Measurements from ENCODE around the gene RBPJ. TPM values are rescaled to one million over a fixed set of nuclear protein-coding genes. Genes with fewer than 3 reads are reported as not detected.

Gene RBPJ
- polyA plus RNA-seq, 1 donor from 2014 or later: 89.8 TPM

DNA sequence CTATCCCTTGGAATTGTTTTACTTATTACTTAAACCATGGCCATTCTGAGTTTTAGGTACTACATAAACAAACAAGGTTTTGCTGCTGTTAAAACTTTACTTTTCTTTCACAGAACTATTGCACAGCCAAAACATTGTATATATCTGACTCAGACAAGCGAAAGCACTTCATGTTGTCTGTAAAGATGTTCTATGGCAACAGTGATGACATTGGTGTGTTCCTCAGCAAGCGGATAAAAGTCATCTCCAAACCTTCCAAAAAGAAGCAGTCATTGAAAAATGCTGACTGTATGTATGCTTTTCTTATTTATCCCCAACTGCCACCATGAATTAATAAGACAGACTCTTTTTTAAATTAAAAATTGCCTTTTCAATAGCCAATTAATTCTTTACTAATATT, 99.6 kb downstream of the RBPJ start:
- Histone ChIP-seq H3K79me2 (replicated peaks; ENCODE audit: insufficient read depth, low read length) (no peaks in the 10 kb centered on the region), H3K27ac (ENCODE audit: low read length) (no peak overlapping the region), H2AFZ (ENCODE audit: low read depth, low read length) (no peak overlapping the region), H3K9me2 (ENCODE audit: insufficient read depth, low read length) (no peaks in the 10 kb centered on the region), H3F3A (ENCODE audit: insufficient read depth, low read length, poor library complexity, severe bottlenecking) (no peaks in the 10 kb centered on the region), H3K36me3 (ENCODE audit: insufficient read depth, low read length) (no peaks in the 10 kb centered on the region), H4K20me1 (ENCODE audit: insufficient read depth) (no peaks in the 10 kb centered on the region), H3K4me3 (ENCODE audit: low read length) (no peak overlapping the region), H3K27me3 (ENCODE audit: insufficient read depth, low read depth, low read length) (no peaks in the 10 kb centered on the region), H3K9me3 (ENCODE audit: low read length) (no peaks in the 10 kb centered on the region), H3K4me2 (ENCODE audit: low read length) (no peak overlapping the region), H3K9ac (ENCODE audit: low read length) (no peak overlapping the region)
- TF ChIP-seq MXI1 (conservative IDR thresholded peaks at IDR 0.05; ENCODE audit: poor library complexity, severe bottlenecking) (no peak), EZH2 (IDR thresholded peaks at IDR 0.05; ENCODE audit: borderline replicate concordance, insufficient read depth, low read length, poor library complexity, severe bottlenecking) (no peak), POLR2AphosphoS5 (IDR thresholded peaks at IDR 0.05) (no peak), SMC3 (conservative IDR thresholded peaks at IDR 0.05; ENCODE audit: poor library complexity) (no peak), RAD21 (conservative IDR thresholded peaks at IDR 0.05) (no peak), CTCF (IDR thresholded peaks at IDR 0.05; ENCODE audit: poor library complexity, severe bottlenecking) (no peak), EP300 (conservative IDR thresholded peaks at IDR 0.05; ENCODE audit: poor library complexity, severe bottlenecking) (no peak), TAF1 (IDR thresholded peaks at IDR 0.05; ENCODE audit: low read depth) (no peak)
- TF ChIP-seq, protein P1, sequence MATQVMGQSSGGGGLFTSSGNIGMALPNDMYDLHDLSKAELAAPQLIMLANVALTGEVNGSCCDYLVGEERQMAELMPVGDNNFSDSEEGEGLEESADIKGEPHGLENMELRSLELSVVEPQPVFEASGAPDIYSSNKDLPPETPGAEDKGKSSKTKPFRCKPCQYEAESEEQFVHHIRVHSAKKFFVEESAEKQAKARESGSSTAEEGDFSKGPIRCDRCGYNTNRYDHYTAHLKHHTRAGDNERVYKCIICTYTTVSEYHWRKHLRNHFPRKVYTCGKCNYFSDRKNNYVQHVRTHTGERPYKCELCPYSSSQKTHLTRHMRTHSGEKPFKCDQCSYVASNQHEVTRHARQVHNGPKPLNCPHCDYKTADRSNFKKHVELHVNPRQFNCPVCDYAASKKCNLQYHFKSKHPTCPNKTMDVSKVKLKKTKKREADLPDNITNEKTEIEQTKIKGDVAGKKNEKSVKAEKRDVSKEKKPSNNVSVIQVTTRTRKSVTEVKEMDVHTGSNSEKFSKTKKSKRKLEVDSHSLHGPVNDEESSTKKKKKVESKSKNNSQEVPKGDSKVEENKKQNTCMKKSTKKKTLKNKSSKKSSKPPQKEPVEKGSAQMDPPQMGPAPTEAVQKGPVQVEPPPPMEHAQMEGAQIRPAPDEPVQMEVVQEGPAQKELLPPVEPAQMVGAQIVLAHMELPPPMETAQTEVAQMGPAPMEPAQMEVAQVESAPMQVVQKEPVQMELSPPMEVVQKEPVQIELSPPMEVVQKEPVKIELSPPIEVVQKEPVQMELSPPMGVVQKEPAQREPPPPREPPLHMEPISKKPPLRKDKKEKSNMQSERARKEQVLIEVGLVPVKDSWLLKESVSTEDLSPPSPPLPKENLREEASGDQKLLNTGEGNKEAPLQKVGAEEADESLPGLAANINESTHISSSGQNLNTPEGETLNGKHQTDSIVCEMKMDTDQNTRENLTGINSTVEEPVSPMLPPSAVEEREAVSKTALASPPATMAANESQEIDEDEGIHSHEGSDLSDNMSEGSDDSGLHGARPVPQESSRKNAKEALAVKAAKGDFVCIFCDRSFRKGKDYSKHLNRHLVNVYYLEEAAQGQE (IDR thresholded peaks at IDR 0.05; ENCODE audit: borderline replicate concordance): no peak

DNA sequence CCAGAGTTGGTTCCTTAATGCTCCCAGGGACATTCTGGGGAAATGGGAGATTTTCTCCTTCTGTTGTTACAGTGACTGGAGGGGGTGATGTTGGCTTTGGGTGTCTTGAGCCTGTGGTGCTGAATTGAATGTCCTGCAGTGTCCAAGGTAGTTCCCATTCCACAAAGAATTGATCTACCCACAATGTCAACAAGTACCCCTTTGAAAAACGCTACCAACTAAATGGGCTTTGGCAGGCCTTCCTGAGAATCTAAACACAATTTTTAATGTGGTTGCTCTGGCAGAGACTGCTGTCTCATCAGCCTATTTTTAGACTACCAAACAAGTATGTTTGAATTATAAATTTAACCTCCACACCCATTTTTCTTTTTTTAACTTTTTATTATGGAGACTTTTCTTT, 100.1 kb downstream of the RBPJ start:
- H3K9me2 ChIP-seq (ENCODE audit: insufficient read depth, low read length): no peaks in the 10 kb centered on the region

More for the DNA sequence above, 100.1 kb downstream of the RBPJ start:
- Histone ChIP-seq H3K36me3 (ENCODE audit: insufficient read depth, low read length) (no peaks in the 10 kb centered on the region), H3K79me2 (replicated peaks; ENCODE audit: insufficient read depth, low read length) (no peaks in the 10 kb centered on the region), H3K4me2 (ENCODE audit: low read length) (no peak overlapping the region), H3K9me3 (ENCODE audit: low read length) (no peaks in the 10 kb centered on the region), H4K20me1 (ENCODE audit: insufficient read depth) (no peaks in the 10 kb centered on the region), H3K9ac (ENCODE audit: low read length) (no peak overlapping the region), H2AFZ (ENCODE audit: low read depth, low read length) (no peak overlapping the region), H3F3A (ENCODE audit: insufficient read depth, low read length, poor library complexity, severe bottlenecking) (no peaks in the 10 kb centered on the region), H3K4me3 (ENCODE audit: low read length) (no peak overlapping the region), H3K27me3 (ENCODE audit: insufficient read depth, low read depth, low read length) (no peaks in the 10 kb centered on the region), H3K27ac (ENCODE audit: low read length) (no peak overlapping the region)
- TF ChIP-seq CTCF (IDR thresholded peaks at IDR 0.05; ENCODE audit: poor library complexity, severe bottlenecking) (no peak), RAD21 (conservative IDR thresholded peaks at IDR 0.05) (no peak), MXI1 (conservative IDR thresholded peaks at IDR 0.05; ENCODE audit: poor library complexity, severe bottlenecking) (no peak), EP300 (conservative IDR thresholded peaks at IDR 0.05; ENCODE audit: poor library complexity, severe bottlenecking) (no peak), EZH2 (IDR thresholded peaks at IDR 0.05; ENCODE audit: borderline replicate concordance, insufficient read depth, low read length, poor library complexity, severe bottlenecking) (no peak), POLR2AphosphoS5 (IDR thresholded peaks at IDR 0.05) (no peak)
- TF ChIP-seq, protein P1 (IDR thresholded peaks at IDR 0.05; ENCODE audit: borderline replicate concordance): no peak

Data from neural cell (in vitro differentiated cells).